PC-9 (cell line): ENCODE results near the gene LAG3.

Source experiments
- CTCF ChIP-seq: fragments of 200-600 bp; sonication (generic); conservative IDR thresholded peaks from 2 replicates; pipeline ENCODE4 v1.6.1; 2017; ENCODE audit warnings: mixed run types, antibody characterized with exemption, mild to moderate bottlenecking, moderate library complexity
- EZH2 ChIP-seq: fragments of 200-600 bp; sonication (generic); IDR thresholded peaks from 2 replicates; pipeline ENCODE4 v1.8.0; 2017; ENCODE audit warnings: antibody characterized with exemption, low read depth

GRCh38 chr12:6784296-6784695 is 12.0 kb downstream of the LAG3 start:
- TF ChIP-seq CTCF (no peak), EZH2 (no peak)
